BJ (cell line): ENCODE results near the gene SSTR3. TPM values are rescaled to one million over a fixed set of nuclear protein-coding genes. Genes with fewer than 3 reads are reported as not detected.

Experiments
- CTCF ChIA-PET: fragments of 350-600 bp; formaldehyde crosslinking; extraction: SDS; loops from one replicate; lab custom pipeline; 2021; ENCODE audit warnings: antibody characterized with exemption, inconsistent platforms; lab: Yijun Ruan, JAX
- POLR2A ChIA-PET: fragments of 300-600 bp; sonication (Branson Sonifier 250); formaldehyde crosslinking; extraction: SDS; loops from one replicate; lab custom pipeline; 2021; ENCODE audit warnings: antibody characterized with exemption; lab: Charles Lee
- DNase-seq: peaks from one replicate; pipeline ENCODE4 v3.0.0-alpha.2; 2011; ENCODE audit warnings: low read depth
- H3K27me3 ChIP-seq: 2 replicates; pipeline ENCODE4 v1.6.0; 2011; ENCODE audit warnings: low read length; ENCODE audit not compliant: control insufficient read depth, insufficient read depth
- H3K36me3 ChIP-seq: 2 replicates; pipeline ENCODE4 v1.5.1; 2011; ENCODE audit warnings: low read length; ENCODE audit not compliant: control insufficient read depth, insufficient read depth
- H3K4me3 ChIP-seq: 2 replicates; pipeline ENCODE4 v1.5.1; 2011; ENCODE audit warnings: low read depth, mild to moderate bottlenecking, control low read depth, low read length
- polyA plus RNA-seq: library from polyadenylated mRNA; depleted of rRNA; stranded (reverse); fragments of >200 nt; gene quantifications from 2 replicates; pipeline ENCODE4 v1.2.3, GENCODE V29; 2011
- TF ChIP-seq, protein P1 (sequence below): IDR thresholded peaks from 2 replicates; pipeline ENCODE4 v1.5.1; 2011; ENCODE audit warnings: low read depth, mild to moderate bottlenecking, control low read depth, inconsistent platforms, low read length, moderate library complexity; ENCODE audit not compliant: insufficient read depth

SSTR3 gene
- polyA plus RNA-seq, 1 experiment, result not detected

DNA sequence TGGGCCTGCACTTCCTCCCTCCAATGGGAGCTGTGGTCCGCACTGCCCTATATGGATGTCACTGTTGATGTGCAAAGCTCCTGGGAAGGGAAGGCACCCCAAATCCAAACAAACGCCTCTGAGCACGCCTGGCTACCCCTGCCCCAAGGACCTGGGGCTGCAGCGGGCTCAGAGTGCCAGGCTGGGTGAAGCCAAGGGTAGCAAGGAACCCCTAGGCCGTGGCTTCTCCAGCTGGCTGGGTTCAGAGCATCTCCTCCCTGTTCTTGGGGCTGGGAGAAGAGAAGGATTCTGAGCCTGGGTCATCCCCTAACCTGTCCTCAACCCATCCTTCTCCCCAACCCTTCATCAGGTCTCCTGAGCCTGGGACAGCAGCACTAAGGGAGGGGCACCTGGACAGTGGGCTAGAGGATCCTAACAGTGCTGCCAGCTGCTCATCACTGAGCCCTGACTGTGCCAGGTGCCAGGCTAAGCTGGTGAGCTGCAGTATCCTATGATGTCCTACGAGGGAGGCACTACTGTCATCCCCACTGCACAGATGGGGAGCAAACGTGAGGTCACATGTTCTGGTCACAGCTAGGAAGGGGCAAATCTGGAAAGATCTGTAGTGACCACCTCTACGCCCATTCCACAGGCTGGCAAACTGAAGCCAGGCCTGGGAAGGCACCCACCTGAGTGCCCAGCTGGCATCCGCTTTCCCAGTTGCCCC is 3.0 kb downstream of the SSTR3 start:
- POLR2A ChIA-PET, result no interaction called here
- Histone ChIP-seq H3K4me3 (no peak overlapping the region), H3K27me3 (peaks cover 19% of the 10 kb centered on the region), H3K36me3 (no peaks in the 10 kb centered on the region)
- CTCF ChIA-PET, result interaction anchor here (2.1 to 4.5 kb wide), 2 partner anchors 9 to 12 kb away, joined by 6 to 28 read pairs; no protein-coding TSS in a partner anchor
- no peak for DNase-seq
- TF ChIP-seq, protein P1, sequence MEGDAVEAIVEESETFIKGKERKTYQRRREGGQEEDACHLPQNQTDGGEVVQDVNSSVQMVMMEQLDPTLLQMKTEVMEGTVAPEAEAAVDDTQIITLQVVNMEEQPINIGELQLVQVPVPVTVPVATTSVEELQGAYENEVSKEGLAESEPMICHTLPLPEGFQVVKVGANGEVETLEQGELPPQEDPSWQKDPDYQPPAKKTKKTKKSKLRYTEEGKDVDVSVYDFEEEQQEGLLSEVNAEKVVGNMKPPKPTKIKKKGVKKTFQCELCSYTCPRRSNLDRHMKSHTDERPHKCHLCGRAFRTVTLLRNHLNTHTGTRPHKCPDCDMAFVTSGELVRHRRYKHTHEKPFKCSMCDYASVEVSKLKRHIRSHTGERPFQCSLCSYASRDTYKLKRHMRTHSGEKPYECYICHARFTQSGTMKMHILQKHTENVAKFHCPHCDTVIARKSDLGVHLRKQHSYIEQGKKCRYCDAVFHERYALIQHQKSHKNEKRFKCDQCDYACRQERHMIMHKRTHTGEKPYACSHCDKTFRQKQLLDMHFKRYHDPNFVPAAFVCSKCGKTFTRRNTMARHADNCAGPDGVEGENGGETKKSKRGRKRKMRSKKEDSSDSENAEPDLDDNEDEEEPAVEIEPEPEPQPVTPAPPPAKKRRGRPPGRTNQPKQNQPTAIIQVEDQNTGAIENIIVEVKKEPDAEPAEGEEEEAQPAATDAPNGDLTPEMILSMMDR, result no peak

DNA sequence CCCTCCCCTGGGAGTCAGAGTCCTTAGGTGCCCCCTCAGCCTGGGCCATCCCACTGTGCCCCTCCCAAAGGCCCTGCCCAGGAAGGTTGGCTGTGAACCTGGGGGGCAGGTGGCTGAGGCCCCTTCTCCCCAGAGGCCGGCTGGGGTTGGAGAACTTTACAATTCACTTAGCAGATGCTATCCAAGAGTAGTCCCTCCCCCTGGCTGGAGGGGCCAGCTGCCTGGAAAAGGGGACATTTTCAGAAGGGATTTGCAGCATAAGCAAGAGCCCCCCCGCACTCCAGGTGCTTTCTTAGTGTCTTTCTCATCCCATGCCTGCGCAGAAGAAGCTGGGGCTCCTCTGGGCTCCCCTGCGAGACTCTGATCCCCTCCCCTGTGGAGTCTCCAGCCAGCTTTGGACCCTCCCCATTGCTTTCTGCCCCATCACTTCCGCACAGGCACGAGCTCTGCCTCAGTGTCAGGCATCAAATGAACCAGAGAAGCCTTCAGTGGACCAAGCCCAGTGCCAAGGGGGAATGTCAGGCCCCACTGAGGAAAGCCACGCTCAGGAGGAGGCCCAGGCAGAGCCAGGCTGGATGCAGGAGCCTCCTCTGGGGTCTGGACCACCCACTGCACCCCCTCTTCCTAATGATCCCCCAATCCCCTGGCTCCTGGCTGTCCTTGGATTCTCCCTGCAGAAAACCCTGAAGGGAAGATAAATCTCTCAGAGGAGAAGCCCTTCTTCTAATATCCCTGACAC is 3.7 kb downstream of the SSTR3 start:
- ChIA-PET POLR2A (no interaction called here), CTCF (interaction anchor here (2.1 to 4.5 kb wide), 2 partner anchors 9 to 11 kb away, joined by 6 to 28 read pairs; no protein-coding TSS in a partner anchor)
- TF ChIP-seq, protein P1, result no peak
- H3K27me3 ChIP-seq, result peaks cover 14% of the 10 kb centered on the region
- H3K36me3 ChIP-seq, result no peaks in the 10 kb centered on the region
- no peak overlapping the region for H3K4me3 ChIP-seq
- DNase-seq, result no peak

DNA sequence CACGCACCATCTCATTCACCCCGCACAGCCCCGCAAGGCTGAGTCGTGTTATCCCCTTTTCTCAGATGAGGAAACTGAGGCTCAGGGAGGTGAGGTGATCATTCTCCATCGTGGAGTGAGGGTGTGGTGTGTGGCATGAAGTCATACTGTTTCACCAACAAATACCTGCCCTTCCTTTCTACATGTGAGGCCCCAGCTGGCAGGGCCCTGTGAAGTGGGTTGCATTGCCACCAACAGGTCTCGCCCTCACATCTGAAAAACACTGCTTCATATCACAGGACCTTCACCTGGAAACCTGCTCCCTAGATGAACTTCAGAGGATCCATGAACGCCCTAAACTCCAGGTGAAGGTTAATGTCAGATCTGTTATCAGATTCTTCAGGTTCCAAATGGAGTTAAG is 4.3 kb downstream of the SSTR3 start:
- H3K36me3 ChIP-seq, result no peaks in the 10 kb centered on the region
- ChIA-PET POLR2A (no interaction called here), CTCF (interaction anchor here (4.5 kb wide), 1 partner anchor 8 kb away, joined by 28 read pairs; no protein-coding TSS in a partner anchor)
- DNase-seq, result no peak
- TF ChIP-seq, protein P1, result no peak
- no peak overlapping the region for H3K4me3 ChIP-seq
- H3K27me3 ChIP-seq, result peaks cover 9% of the 10 kb centered on the region

DNA sequence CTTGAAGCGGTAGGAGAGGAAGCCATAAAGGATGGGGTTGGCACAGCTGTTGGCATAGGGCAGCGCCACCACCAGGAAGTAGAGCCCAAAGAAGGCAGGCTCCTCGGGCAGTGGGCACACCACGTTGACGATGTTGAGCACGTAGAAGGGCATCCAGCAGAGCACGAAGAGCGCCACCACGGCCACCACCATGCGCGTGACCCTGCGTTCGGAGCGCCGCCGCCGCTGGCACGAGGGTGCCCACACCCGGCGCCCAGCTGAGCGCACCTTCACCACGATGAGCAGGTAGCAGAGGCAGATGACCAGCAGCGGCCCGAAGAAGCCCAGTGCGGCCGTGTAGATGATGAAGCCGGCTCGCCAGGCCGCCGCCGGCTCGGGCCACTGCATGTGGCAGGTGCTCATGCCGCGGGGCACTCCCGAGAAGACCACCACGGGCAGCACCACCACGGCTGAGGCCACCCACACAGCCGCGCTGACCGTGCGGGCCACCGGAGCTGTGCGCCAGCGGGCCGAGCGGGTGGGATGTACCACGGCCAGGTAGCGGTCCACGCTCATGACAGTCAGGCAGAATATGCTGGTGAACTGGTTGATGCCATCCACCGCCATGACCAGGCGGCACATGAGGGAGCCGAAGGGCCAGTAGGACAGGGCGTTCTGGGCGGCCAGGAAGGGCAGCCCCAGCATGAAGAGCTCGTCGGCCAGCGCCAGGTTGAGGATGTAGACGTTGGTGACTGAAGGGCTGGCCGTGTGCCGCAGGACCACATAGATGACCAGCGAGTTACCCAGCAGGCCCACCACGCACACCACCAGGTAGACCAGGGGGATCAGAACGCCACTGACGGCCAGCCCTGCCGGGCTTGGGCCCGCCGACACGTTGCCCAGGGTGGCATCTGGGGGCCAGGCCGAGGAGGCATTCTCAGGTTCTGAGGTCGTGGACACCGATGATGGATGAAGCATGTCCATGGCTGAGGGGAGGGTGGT is 5.1 kb downstream of the SSTR3 start:
- no peak overlapping the region for H3K4me3 ChIP-seq
- ChIA-PET CTCF (interaction anchor here (1.6 to 4.5 kb wide), 2 partner anchors 7 to 13 kb away, joined by 3 to 28 read pairs; no protein-coding TSS in a partner anchor), POLR2A (no interaction called here)

More for the DNA sequence above, 5.1 kb downstream of the SSTR3 start:
- TF ChIP-seq, protein P1, result no peak
- peaks cover 9% of the 10 kb centered on the region for H3K27me3 ChIP-seq
- H3K36me3 ChIP-seq, result no peaks in the 10 kb centered on the region
- DNase-seq, result no peak
